Measurements from ENCODE around the gene UNCX. TPM values are rescaled to one million over a fixed set of nuclear protein-coding genes. Genes with fewer than 3 reads are reported as not detected.
"Not testable (repeated sequence)": the region's sequence is repeated elsewhere in the genome, so short reads cannot be mapped to it uniquely, and the experiment has no call there.

Gene UNCX
- total RNA-seq, 4 donors from 2014 or later, result not detected

DNA sequence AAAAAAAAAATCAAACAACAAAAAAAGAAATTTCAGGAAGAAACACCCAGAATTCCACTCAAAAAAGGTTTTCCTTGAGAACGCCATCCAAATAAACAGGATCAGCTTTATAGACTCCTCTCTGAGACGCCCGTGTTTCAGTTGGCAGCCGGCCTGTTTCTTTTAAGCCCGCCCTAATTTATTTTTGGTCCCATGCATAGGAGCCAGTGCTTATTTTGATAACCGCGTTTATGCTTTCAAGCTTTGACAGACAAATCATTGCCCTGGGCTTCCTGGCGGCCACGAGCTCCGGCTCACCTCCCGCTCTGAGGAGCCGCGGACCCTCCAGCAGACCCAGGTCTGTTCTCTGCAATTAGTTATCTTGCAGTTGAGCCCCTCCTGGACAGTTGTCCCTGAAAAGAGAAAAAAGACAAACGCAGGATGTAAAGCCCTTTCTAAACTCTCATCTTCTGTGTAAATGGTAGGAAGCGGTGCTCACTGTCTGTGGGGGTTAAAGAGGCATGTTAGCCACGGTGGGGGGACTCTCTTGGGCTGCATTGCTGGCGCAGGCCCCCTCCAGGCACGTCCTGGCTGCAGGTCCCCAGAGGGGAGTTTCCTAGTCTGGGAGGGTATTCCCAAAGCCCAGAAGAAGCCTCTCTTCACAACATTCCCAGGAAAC is 22.2 kb upstream of the UNCX start:
- TF ChIP-seq, protein P1, sequence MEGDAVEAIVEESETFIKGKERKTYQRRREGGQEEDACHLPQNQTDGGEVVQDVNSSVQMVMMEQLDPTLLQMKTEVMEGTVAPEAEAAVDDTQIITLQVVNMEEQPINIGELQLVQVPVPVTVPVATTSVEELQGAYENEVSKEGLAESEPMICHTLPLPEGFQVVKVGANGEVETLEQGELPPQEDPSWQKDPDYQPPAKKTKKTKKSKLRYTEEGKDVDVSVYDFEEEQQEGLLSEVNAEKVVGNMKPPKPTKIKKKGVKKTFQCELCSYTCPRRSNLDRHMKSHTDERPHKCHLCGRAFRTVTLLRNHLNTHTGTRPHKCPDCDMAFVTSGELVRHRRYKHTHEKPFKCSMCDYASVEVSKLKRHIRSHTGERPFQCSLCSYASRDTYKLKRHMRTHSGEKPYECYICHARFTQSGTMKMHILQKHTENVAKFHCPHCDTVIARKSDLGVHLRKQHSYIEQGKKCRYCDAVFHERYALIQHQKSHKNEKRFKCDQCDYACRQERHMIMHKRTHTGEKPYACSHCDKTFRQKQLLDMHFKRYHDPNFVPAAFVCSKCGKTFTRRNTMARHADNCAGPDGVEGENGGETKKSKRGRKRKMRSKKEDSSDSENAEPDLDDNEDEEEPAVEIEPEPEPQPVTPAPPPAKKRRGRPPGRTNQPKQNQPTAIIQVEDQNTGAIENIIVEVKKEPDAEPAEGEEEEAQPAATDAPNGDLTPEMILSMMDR (IDR thresholded peaks at IDR 0.05), result no peak
- ATAC-seq (ENCODE audit: low FRiP score) (no peak), DNase-seq (ENCODE audit: low spot score) (no peak)

DNA sequence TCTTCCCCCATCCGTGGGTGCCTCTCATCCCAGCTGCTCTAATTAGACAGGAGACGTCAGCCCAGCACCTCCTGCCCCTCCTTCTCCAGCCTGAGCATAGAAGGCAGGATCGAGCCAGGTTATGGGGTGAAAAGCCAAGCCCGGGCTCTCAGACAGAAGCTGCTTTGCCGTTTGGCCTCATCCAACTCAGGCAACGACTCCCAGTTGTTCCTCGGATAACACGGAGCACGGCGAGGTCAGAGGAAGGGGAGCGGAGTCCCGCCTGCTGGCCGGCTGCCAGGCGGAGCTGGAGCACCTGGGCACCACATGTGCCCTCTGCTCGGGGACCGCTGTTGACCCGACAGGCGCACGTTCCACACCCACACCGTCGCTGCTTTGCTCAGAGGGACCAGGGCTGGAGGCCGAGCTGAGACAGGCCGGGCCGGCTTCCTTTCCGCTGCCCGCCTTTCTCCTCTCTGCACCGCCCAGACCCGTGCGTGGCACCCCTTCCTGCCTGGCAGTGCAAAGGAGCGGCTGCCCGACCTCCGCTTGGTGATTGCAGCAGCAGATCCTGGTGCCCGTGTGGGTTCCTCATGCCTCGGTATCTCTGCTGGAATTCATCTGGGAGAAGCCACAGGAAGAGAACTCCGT is 21.6 kb upstream of the UNCX start:
- TF ChIP-seq, protein P1 (IDR thresholded peaks at IDR 0.05), result no peak
- no peak for ATAC-seq (ENCODE audit: low FRiP score)
- no peak for DNase-seq (ENCODE audit: low spot score)

DNA sequence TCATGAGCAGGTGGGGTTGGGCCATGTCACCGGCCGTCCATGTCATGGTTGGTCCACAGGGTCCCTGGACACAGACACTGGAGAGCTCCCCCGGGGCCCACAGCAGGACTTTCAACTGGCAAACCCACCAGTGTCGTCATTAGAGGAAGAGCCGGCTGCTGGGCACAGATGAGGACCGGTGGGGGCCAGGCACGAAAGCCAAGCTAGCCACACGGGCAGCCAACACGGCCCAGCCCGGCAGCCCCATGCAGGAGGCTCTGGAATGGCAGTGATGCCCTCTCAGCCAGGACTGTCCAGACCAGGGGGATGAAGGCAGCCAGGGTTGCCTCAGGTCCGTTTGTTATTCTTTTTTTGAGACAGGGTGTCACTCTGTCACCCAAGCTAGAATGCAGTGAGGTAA is 21.1 kb upstream of the UNCX start:
- ATAC-seq (ENCODE audit: low FRiP score), result no peak
- TF ChIP-seq, protein P1 (IDR thresholded peaks at IDR 0.05), result no peak

DNA sequence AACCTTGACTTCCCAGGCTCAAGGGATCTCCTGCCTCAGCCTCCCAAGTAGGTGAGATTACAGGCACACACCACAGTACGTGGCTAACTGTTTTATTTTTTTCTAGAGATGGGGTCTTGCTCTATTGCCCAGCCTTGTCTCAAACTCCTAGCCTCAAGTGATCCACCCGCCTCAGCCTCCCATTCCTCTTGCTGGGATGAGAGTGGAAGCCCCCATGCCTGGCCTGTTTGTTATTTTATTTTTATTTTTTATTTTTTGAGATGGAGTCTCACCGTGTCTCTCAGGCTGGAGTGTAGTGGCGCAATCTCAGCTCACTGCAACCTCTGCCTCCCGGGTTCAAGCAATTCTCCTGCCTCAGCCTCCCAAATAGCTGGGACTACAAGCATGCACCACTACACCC is 20.6 kb upstream of the UNCX start:
- not testable (repeated sequence) for DNase-seq (ENCODE audit: low spot score); ATAC-seq (ENCODE audit: low FRiP score)

More for the DNA sequence above, 21.1 kb upstream of the UNCX start:
- no peak for DNase-seq (ENCODE audit: low spot score)

DNA sequence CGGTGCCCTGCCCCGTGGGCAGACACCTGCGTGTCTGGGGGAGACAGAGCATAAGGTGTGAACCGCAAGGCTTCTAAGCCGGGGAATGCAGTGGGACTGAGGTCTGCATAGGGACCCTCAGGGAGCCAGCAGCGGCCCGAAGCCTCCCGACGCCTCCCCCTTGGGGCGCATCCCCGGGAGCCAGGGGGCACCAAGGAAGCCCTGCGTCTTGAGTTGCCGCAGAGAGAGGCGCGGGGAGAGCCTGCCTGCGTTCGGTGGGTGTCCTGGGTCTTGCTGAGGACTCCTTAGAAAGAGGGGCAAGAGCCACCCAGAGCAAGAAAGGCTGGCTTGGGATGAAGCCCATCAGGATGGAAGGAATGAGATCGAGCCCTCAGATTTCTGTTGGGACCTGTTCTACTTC is 18.2 kb upstream of the UNCX start:
- DNase-seq (ENCODE audit: low spot score), result no peak
- TF ChIP-seq, protein P1 (IDR thresholded peaks at IDR 0.05), result no peak
- no peak for ATAC-seq (ENCODE audit: low FRiP score)

DNA sequence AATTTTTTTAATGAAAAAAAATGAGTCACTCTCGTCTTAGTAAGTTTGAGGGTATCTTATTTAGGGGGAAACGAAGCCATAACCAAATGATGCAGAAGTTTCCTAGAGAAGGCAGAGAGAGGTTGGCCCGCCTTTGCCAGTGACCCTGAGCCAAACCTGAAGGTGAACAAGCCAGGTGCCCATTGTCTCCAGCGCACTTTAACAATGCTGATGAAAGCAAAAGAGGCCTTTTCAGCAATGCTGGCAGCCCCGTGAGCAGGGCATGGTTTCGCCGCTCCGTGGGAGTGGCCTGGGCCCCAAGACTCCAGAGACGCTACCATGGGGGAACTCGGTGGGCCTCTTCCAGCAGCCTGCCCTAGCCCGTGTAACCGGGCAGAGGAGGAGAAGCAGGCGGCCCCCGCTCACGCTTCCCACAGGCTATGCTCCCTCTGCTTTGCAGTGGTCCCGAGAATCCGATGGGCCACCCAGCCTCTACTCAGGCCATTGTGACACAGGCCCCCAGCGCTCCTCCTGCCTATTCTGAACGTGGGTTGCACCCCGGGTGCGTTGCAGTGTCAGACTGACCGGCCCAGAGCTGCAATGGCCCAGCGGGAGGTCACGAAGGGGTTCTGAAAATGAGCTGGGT is 14.0 kb upstream of the UNCX start:
- ATAC-seq (ENCODE audit: low FRiP score), result no peak
- no peak for DNase-seq (ENCODE audit: low spot score)
- TF ChIP-seq, protein P1 (IDR thresholded peaks at IDR 0.05), result no peak

DNA sequence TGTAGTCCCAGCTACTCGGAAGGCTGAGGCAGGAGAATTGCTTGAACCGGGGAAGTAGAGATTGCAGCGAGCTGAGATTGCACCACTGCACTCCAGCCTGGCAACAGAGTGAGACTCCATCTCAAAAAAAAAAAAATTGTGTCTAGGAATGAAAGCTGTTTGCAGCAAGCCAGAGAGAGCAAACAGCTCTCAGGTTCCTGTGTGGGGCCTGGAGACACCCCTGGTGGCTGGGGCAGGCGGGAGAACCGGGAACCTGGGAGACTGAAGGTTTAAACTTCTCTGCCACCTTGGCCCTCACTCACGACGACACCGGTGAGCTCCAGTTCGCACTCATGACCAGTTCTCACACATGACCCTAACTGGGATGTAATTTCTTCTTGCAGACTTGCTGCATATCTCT is 13.2 kb upstream of the UNCX start:
- DNase-seq (ENCODE audit: low spot score), result no peak
- TF ChIP-seq, protein P1 (IDR thresholded peaks at IDR 0.05), result no peak
- no peak for ATAC-seq (ENCODE audit: low FRiP score)

Data from omental fat pad (tissue), 4 donors.